WTC11 (cell line): ENCODE results near the gene OPALIN.

Source experiments
- ATF2 ChIP-seq: sonication (generic); formaldehyde crosslinking; IDR thresholded peaks from 2 replicates; pipeline ENCODE4 v1.8.1; 2022; ENCODE audit warnings: low read depth, missing genetic modification reagents, borderline replicate concordance
- CREB1 ChIP-seq: sonication (generic); formaldehyde crosslinking; IDR thresholded peaks from 2 replicates; pipeline ENCODE4 v1.8.0; 2023; ENCODE audit warnings: mild to moderate bottlenecking, missing genetic modification reagents
- CTCF ChIP-seq: fragments of 200-600 bp; IDR thresholded peaks from 2 replicates; pipeline ENCODE4 v1.8.0; 2022; ENCODE audit warnings: antibody characterized with exemption
- E2F1 ChIP-seq: sonication (generic); formaldehyde crosslinking; IDR thresholded peaks from 2 replicates; pipeline ENCODE4 v1.8.0; 2022; ENCODE audit warnings: mild to moderate bottlenecking, missing genetic modification reagents
- FOXK1 ChIP-seq: sonication (generic); formaldehyde crosslinking; IDR thresholded peaks from 2 replicates; pipeline ENCODE4 v1.8.0; 2022; ENCODE audit warnings: mild to moderate bottlenecking, moderate library complexity, missing genetic modification reagents
- FOXP4 ChIP-seq: sonication (generic); formaldehyde crosslinking; IDR thresholded peaks from 2 replicates; pipeline ENCODE4 v1.8.0; 2022; ENCODE audit warnings: mild to moderate bottlenecking, missing genetic modification reagents
- IRF2 ChIP-seq: sonication (generic); formaldehyde crosslinking; IDR thresholded peaks from 2 replicates; pipeline ENCODE4 v1.8.0; 2022; ENCODE audit warnings: low read depth, missing genetic modification reagents, borderline replicate concordance
- TEAD1 ChIP-seq: sonication (generic); formaldehyde crosslinking; IDR thresholded peaks from 2 replicates; pipeline ENCODE4 v1.8.0; 2022; ENCODE audit warnings: mild to moderate bottlenecking, missing genetic modification reagents
- ZNF219 ChIP-seq: sonication (generic); formaldehyde crosslinking; IDR thresholded peaks from 2 replicates; pipeline ENCODE4 v1.8.0; 2023; ENCODE audit warnings: missing genetic modification reagents, mild to moderate bottlenecking, borderline replicate concordance
- ZNF396 ChIP-seq: fragments of 250-450 bp; sonication (Bioruptor Pico); IDR thresholded peaks from 2 replicates; pipeline ENCODE4 v1.8.0; 2021; ENCODE audit warnings: mild to moderate bottlenecking, moderate library complexity, borderline replicate concordance
- ZSCAN18 ChIP-seq: fragments of 250-450 bp; sonication (Bioruptor Pico); IDR thresholded peaks from 2 replicates; pipeline ENCODE4 v2.1.2; 2022; ENCODE audit warnings: mild to moderate bottlenecking, moderate library complexity
- TF ChIP-seq, protein P1 (sequence below): sonication (generic); formaldehyde crosslinking; IDR thresholded peaks from 2 replicates; pipeline ENCODE4 v1.8.0; 2022; ENCODE audit warnings: mild to moderate bottlenecking, missing genetic modification reagents
- TF ChIP-seq, protein P2 (sequence below): sonication (generic); formaldehyde crosslinking; IDR thresholded peaks from 2 replicates; pipeline ENCODE4 v1.8.1; 2023; ENCODE audit warnings: mild to moderate bottlenecking, missing genetic modification reagents, moderate library complexity
- TF ChIP-seq, protein P3 (sequence below): sonication (generic); formaldehyde crosslinking; IDR thresholded peaks from 2 replicates; pipeline ENCODE4 v1.8.1; 2022; ENCODE audit warnings: mild to moderate bottlenecking, missing genetic modification reagents, moderate library complexity, borderline replicate concordance

DNA sequence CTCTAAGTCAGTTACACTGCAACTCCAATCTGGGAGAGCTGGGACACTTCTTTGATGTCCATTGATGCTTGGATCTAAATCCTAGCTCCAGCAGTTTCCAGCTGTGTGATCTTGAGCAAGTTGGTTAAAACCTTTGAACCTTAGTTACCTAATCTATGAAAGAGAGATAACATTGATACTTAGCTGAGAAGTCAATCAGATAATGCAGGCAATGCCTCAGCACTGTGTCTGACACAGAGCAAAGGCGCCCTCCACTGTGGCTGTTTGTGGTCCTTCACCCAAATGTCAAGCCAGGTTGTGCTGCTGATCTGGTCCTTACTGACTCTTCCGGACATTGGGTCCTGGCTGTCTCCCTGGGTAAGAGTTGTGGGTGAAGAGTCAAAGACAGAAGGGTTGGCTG lies 34.4 kb downstream of the OPALIN start:
- TF ChIP-seq ZNF396 (CRISPR knock-in tag) (no peak), ZNF219 (CRISPR knock-in tag) (no peak), E2F1 (CRISPR knock-in tag) (no peak), FOXK1 (CRISPR knock-in tag) (no peak), ZSCAN18 (CRISPR knock-in tag) (no peak), ATF2 (CRISPR knock-in tag) (no peak), CREB1 (CRISPR knock-in tag) (no peak), FOXP4 (CRISPR knock-in tag) (no peak), CTCF (no peak), IRF2 (CRISPR knock-in tag) (no peak), TEAD1 (CRISPR knock-in tag) (no peak)
- TF ChIP-seq, protein P1, sequence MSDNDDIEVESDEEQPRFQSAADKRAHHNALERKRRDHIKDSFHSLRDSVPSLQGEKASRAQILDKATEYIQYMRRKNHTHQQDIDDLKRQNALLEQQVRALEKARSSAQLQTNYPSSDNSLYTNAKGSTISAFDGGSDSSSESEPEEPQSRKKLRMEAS (CRISPR knock-in tag): no peak
- TF ChIP-seq, protein P2, sequence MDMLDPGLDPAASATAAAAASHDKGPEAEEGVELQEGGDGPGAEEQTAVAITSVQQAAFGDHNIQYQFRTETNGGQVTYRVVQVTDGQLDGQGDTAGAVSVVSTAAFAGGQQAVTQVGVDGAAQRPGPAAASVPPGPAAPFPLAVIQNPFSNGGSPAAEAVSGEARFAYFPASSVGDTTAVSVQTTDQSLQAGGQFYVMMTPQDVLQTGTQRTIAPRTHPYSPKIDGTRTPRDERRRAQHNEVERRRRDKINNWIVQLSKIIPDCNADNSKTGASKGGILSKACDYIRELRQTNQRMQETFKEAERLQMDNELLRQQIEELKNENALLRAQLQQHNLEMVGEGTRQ: no peak
- TF ChIP-seq, protein P3, sequence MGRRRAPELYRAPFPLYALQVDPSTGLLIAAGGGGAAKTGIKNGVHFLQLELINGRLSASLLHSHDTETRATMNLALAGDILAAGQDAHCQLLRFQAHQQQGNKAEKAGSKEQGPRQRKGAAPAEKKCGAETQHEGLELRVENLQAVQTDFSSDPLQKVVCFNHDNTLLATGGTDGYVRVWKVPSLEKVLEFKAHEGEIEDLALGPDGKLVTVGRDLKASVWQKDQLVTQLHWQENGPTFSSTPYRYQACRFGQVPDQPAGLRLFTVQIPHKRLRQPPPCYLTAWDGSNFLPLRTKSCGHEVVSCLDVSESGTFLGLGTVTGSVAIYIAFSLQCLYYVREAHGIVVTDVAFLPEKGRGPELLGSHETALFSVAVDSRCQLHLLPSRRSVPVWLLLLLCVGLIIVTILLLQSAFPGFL: no peak
